GM12878 (cell line): Measurements from ENCODE around the gene PSMD3. TPM values are rescaled to one million over a fixed set of nuclear protein-coding genes. Genes with fewer than 3 reads are reported as not detected.

Source experiments
- BMI1 ChIP-seq: fragments of 450-650 bp; IDR thresholded peaks from 2 replicates; pipeline ENCODE4 v1.6.1; 2016; ENCODE audit warnings: mild to moderate bottlenecking, moderate library complexity, borderline replicate concordance
- CHD1 ChIP-seq: IDR thresholded peaks from 2 replicates; pipeline ENCODE4 v1.6.1; 2012; ENCODE audit warnings: low read depth, low read length, improper control_type of control experiment
- DPF2 ChIP-seq: fragments of 450-650 bp; IDR thresholded peaks from 2 replicates; pipeline ENCODE4 v1.6.1; 2017; ENCODE audit warnings: mild to moderate bottlenecking
- FOXM1 ChIP-seq: IDR thresholded peaks from 2 replicates; pipeline ENCODE4 v1.6.1; 2012; ENCODE audit warnings: low read depth, mild to moderate bottlenecking, inconsistent platforms, low read length, moderate library complexity
- JUND ChIP-seq: IDR thresholded peaks from 2 replicates; pipeline ENCODE4 v1.6.1; 2012; ENCODE audit warnings: low read depth, mild to moderate bottlenecking, low read length, improper control_type of control experiment, moderate library complexity
- KDM1A ChIP-seq: fragments of 200-600 bp; sonication (generic); IDR thresholded peaks from 2 replicates; pipeline ENCODE4 v1.6.1; 2016; ENCODE audit warnings: borderline replicate concordance
- KLF5 ChIP-seq: fragments of 450-650 bp; IDR thresholded peaks from 2 replicates; pipeline ENCODE4 v1.6.1; 2014; ENCODE audit warnings: mild to moderate bottlenecking; ENCODE audit not compliant: partially characterized antibody
- PAX5 ChIP-seq: IDR thresholded peaks from 2 replicates; pipeline ENCODE4 v1.6.1; 2011; ENCODE audit warnings: low read depth, low read length, borderline replicate concordance
- RCOR1 ChIP-seq: conservative IDR thresholded peaks from 2 replicates; pipeline ENCODE4 v1.6.1; 2012; ENCODE audit warnings: low read depth, low read length, improper control_type of control experiment
- RUNX3 ChIP-seq: IDR thresholded peaks from 2 replicates; pipeline ENCODE4 v1.6.1; 2012; ENCODE audit warnings: low read length, inconsistent platforms
- SMAD5 ChIP-seq: IDR thresholded peaks from 2 replicates; pipeline ENCODE4 v1.6.1; 2016; ENCODE audit warnings: antibody characterized with exemption, low read depth
- SUZ12 ChIP-seq: fragments of 200-600 bp; sonication (generic); IDR thresholded peaks from one replicate; pipeline ENCODE4 v1.6.1; 2018; ENCODE audit warnings: antibody characterized with exemption, mild to moderate bottlenecking; ENCODE audit not compliant: unreplicated experiment
- YBX1 ChIP-seq: fragments of 450-650 bp; IDR thresholded peaks from 2 replicates; pipeline ENCODE4 v1.6.1; 2016; ENCODE audit warnings: antibody characterized with exemption
- ZBED1 ChIP-seq: IDR thresholded peaks from 2 replicates; pipeline ENCODE4 v1.6.1; 2016; ENCODE audit warnings: borderline replicate concordance
- ZNF384 ChIP-seq: IDR thresholded peaks from 2 replicates; pipeline ENCODE4 v1.6.1; 2012; ENCODE audit warnings: low read depth, mild to moderate bottlenecking, low read length, improper control_type of control experiment, borderline replicate concordance
- ZNF622 ChIP-seq: fragments of 450-650 bp; IDR thresholded peaks from 2 replicates; pipeline ENCODE4 v1.6.1; 2017; ENCODE audit warnings: mild to moderate bottlenecking, inconsistent platforms
- polyA plus RNA-seq, 11 experiments: library from polyadenylated mRNA; depleted of rRNA in 4 of 11; unstranded in 6 of 11; stranded (reverse) in 5 of 11; fragments of >200 nt; fragmentation: Nextera tagmentation in 4 of 11; fragmentation: Illumina TruSeq in 1 of 11; extraction: Ambion mirVana in 4 of 11; extraction: Trizol in 1 of 11; gene quantifications; 1 replicate in 1 of 11; 2 replicates in 10 of 11; pipeline versions ENCODE4 v1.2.1 to v1.2.3, GENCODE V29; 2011 to 2016; ENCODE audit warnings: inconsistent platforms in 2 of 11, missing spikeins in 2 of 11, low read depth in 1 of 11
- total RNA-seq, 4 experiments: library from RNA; depleted of rRNA in 3 of 4; stranded (reverse); fragments of >200 nt in 3 of 4; fragmentation: Illumina TruSeq in 1 of 4; extraction: Trizol in 1 of 4; gene quantifications; 2 replicates each; pipeline versions ENCODE4 v1.2.1 to v1.2.3, GENCODE V29; 2013 to 2021
- TF ChIP-seq, protein P1 (sequence below): fragments of 450-650 bp; IDR thresholded peaks from 2 replicates; pipeline ENCODE4 v1.6.1; 2017; ENCODE audit warnings: mild to moderate bottlenecking, moderate library complexity
- TF ChIP-seq, protein P2 (sequence below): fragments of 450-650 bp; IDR thresholded peaks from 2 replicates; pipeline ENCODE4 v1.6.1; 2017; ENCODE audit warnings: mild to moderate bottlenecking
- TF ChIP-seq, protein P3 (sequence below): fragments of 450-650 bp; formaldehyde crosslinking; IDR thresholded peaks from 2 replicates; pipeline ENCODE4 v1.4.0; 2020; ENCODE audit warnings: mild to moderate bottlenecking, moderate library complexity

Gene PSMD3
- total and polyA plus RNA-seq, 10 of the 15 experiments (the other 5 are each of a cell fraction or from before 2014, with no cell fraction given), result 2.2 to 192 (median 129) TPM

DNA sequence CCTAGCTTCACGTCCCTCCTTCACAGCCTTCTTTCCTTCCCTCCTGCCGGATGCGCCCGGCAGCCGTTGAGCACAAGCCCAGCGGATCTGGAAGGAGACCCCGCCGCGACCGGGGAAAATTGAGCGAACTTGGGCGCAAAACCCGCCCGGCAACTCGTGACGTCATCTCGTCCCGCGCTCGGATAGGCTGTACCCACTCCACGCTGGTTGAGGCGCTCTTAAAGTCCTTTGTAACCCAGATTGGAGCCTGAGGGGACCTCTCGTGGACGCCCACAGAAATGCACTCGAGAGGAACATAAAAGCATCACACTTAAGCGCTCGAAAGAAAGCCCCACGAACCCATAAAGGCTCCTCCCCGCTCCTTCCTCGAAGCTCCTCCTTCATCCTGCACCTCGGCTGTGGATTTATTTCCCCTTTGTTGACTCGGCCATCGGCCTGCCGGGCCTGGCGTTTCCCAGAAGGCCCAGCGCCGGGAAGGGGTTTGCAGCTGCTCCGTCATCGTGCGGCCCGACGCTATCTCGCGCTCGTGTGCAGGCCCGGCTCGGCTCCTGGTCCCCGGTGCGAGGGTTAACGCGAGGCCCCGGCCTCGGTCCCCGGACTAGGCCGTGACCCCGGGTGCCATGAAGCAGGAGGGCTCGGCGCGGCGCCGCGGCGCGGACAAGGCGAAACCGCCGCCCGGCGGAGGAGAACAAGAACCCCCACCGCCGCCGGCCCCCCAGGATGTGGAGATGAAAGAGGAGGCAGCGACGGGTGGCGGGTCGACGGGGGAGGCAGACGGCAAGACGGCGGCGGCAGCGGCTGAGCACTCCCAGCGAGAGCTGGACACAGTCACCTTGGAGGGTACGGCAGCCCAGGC is at the start of gene PSMD3 (continued):
- TF ChIP-seq, protein P1, sequence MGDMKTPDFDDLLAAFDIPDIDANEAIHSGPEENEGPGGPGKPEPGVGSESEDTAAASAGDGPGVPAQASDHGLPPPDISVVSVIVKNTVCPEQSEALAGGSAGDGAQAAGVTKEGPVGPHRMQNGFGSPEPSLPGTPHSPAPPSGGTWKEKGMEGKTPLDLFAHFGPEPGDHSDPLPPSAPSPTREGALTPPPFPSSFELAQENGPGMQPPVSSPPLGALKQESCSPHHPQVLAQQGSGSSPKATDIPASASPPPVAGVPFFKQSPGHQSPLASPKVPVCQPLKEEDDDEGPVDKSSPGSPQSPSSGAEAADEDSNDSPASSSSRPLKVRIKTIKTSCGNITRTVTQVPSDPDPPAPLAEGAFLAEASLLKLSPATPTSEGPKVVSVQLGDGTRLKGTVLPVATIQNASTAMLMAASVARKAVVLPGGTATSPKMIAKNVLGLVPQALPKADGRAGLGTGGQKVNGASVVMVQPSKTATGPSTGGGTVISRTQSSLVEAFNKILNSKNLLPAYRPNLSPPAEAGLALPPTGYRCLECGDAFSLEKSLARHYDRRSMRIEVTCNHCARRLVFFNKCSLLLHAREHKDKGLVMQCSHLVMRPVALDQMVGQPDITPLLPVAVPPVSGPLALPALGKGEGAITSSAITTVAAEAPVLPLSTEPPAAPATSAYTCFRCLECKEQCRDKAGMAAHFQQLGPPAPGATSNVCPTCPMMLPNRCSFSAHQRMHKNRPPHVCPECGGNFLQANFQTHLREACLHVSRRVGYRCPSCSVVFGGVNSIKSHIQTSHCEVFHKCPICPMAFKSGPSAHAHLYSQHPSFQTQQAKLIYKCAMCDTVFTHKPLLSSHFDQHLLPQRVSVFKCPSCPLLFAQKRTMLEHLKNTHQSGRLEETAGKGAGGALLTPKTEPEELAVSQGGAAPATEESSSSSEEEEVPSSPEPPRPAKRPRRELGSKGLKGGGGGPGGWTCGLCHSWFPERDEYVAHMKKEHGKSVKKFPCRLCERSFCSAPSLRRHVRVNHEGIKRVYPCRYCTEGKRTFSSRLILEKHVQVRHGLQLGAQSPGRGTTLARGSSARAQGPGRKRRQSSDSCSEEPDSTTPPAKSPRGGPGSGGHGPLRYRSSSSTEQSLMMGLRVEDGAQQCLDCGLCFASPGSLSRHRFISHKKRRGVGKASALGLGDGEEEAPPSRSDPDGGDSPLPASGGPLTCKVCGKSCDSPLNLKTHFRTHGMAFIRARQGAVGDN, result peak; percentile 90
- TF ChIP-seq FOXM1 (peak; percentile 79; the same call in 1 of the 2 replicates), BMI1 (no peak), CHD1 (peak; percentile 85; the same call in 1 of the 2 replicates), PAX5 (no peak; the same call in 1 of the 2 replicates), YBX1 (no peak), JUND (peak; percentile 70; the same call in 1 of the 2 replicates), ZNF384 (no peak), KLF5 (peak; percentile 58), KDM1A (no peak), RUNX3 (peak; percentile 45), DPF2 (peak; percentile 79), RCOR1 (0 out of 2 replicates have a peak, but pooled peaks have one; percentile 27), SMAD5 (peak; percentile 56; the same call in 1 of the 2 replicates), SUZ12 (no peak), ZBED1 (no peak), ZNF622 (no peak)
- TF ChIP-seq, protein P2, sequence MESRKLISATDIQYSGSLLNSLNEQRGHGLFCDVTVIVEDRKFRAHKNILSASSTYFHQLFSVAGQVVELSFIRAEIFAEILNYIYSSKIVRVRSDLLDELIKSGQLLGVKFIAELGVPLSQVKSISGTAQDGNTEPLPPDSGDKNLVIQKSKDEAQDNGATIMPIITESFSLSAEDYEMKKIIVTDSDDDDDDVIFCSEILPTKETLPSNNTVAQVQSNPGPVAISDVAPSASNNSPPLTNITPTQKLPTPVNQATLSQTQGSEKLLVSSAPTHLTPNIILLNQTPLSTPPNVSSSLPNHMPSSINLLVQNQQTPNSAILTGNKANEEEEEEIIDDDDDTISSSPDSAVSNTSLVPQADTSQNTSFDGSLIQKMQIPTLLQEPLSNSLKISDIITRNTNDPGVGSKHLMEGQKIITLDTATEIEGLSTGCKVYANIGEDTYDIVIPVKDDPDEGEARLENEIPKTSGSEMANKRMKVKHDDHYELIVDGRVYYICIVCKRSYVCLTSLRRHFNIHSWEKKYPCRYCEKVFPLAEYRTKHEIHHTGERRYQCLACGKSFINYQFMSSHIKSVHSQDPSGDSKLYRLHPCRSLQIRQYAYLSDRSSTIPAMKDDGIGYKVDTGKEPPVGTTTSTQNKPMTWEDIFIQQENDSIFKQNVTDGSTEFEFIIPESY, result no peak
- TF ChIP-seq, protein P3, sequence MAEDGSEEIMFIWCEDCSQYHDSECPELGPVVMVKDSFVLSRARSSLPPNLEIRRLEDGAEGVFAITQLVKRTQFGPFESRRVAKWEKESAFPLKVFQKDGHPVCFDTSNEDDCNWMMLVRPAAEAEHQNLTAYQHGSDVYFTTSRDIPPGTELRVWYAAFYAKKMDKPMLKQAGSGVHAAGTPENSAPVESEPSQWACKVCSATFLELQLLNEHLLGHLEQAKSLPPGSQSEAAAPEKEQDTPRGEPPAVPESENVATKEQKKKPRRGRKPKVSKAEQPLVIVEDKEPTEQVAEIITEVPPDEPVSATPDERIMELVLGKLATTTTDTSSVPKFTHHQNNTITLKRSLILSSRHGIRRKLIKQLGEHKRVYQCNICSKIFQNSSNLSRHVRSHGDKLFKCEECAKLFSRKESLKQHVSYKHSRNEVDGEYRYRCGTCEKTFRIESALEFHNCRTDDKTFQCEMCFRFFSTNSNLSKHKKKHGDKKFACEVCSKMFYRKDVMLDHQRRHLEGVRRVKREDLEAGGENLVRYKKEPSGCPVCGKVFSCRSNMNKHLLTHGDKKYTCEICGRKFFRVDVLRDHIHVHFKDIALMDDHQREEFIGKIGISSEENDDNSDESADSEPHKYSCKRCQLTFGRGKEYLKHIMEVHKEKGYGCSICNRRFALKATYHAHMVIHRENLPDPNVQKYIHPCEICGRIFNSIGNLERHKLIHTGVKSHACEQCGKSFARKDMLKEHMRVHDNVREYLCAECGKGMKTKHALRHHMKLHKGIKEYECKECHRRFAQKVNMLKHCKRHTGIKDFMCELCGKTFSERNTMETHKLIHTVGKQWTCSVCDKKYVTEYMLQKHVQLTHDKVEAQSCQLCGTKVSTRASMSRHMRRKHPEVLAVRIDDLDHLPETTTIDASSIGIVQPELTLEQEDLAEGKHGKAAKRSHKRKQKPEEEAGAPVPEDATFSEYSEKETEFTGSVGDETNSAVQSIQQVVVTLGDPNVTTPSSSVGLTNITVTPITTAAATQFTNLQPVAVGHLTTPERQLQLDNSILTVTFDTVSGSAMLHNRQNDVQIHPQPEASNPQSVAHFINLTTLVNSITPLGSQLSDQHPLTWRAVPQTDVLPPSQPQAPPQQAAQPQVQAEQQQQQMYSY (CRISPR knock-in tag), result no peak
